ENCODE results near the gene COL7A1.

DNA sequence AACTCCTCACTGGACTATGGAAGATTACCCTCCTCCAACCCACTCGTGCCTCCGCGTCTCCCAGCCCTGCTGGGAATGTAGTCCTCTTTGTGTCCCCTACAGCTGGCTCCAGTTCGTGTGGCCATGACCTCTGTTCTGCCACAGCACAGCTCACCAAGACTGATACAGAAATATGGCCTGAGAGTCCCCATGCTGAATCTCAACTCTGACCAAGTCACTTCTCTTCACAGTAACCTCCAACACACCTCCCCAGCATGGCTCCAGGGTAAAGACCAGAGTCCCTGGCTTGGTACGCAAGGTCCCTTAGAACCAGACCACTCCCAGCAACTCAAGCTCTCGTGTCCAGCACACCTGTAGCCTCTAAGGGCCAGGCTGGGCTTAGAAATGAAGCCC, 2.3 kb upstream of the COL7A1 start:
- TF ChIP-seq, protein P1, sequence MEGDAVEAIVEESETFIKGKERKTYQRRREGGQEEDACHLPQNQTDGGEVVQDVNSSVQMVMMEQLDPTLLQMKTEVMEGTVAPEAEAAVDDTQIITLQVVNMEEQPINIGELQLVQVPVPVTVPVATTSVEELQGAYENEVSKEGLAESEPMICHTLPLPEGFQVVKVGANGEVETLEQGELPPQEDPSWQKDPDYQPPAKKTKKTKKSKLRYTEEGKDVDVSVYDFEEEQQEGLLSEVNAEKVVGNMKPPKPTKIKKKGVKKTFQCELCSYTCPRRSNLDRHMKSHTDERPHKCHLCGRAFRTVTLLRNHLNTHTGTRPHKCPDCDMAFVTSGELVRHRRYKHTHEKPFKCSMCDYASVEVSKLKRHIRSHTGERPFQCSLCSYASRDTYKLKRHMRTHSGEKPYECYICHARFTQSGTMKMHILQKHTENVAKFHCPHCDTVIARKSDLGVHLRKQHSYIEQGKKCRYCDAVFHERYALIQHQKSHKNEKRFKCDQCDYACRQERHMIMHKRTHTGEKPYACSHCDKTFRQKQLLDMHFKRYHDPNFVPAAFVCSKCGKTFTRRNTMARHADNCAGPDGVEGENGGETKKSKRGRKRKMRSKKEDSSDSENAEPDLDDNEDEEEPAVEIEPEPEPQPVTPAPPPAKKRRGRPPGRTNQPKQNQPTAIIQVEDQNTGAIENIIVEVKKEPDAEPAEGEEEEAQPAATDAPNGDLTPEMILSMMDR (conservative IDR thresholded peaks at IDR 0.05 in 1 of 2, IDR thresholded peaks at IDR 0.05 in 1 of 2; ENCODE audit: extremely low read depth in 1 of 2, insufficient read depth in 1 of 2, low read depth in 1 of 2, low read length in 2 of 2) = no peak
- no peak for TF ChIP-seq EZH2 (IDR thresholded peaks at IDR 0.05; ENCODE audit: borderline replicate concordance, low read length)

All from mammary epithelial cell (primary cell).